GM18499 (cell line): Measurements from ENCODE around the gene FEZF1.

Experiments used
- ATAC-seq: cut with Tn5 transposase; IDR thresholded peaks from one replicate; pipeline ENCODE4 v1.9.1; 2021; ENCODE audit warnings: moderate number of reproducible peaks; ENCODE audit not compliant: insufficient read depth, unreplicated experiment

Gene FEZF1

DNA sequence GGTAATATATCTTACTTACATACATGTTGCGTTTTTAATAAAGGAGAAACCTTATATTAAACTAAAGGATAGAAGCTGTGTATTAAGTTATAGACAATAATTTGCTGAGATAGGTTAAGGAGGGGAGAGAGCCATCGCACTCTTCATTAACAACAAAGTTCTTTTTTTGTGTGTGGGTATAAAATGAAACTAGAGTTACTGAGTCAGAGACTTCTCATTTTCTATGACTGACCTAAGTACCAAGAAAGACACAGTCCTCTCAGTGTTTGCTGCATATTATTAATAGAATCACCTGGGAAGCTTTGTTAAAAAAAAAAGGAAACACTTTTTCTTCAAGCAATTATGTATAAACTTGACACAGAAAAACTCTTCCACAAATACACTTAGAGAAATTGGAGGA is 31.4 kb downstream of the FEZF1 start:
- no peak for ATAC-seq

- no peak for ATAC-seq
Measured at GRCh38 chr7:122269241-122269640, 35.3 kb downstream of the FEZF1 start.

- ATAC-seq, result no peak
Measured at GRCh38 chr7:122268101-122268500, 36.4 kb downstream of the FEZF1 start.

- no peak for ATAC-seq
Measured at GRCh38 chr7:122262246-122262645, 42.3 kb downstream of the FEZF1 start.

DNA sequence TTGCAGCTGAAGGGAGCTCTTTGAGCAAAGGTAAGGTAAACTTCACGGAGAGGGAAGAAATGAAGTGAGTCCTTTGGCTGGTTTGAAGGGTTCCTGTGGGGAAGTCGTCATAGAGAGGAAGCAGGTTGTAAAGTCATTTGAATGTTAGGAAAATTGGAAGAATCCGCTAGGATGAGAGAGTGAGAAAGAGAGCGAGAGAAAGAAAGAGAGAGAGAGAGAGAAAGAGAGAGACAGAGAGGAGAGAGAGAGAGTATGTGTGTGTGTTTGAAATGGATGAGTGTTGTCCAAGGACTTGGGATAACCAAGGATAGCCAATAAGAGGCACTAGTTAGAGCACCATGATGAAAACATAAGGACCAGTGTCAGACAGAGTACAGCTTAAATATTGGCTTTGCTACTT is 43.1 kb downstream of the FEZF1 start:
- ATAC-seq, result no peak

- no peak for ATAC-seq
Measured at GRCh38 chr7:122261016-122261415, 43.5 kb downstream of the FEZF1 start.

GRCh38 chr7:122260336-122260735 is 44.2 kb downstream of the FEZF1 start:
- ATAC-seq, result no peak

- ATAC-seq, result no peak
Measured at GRCh38 chr7:122258971-122259370, 45.6 kb downstream of the FEZF1 start.

DNA sequence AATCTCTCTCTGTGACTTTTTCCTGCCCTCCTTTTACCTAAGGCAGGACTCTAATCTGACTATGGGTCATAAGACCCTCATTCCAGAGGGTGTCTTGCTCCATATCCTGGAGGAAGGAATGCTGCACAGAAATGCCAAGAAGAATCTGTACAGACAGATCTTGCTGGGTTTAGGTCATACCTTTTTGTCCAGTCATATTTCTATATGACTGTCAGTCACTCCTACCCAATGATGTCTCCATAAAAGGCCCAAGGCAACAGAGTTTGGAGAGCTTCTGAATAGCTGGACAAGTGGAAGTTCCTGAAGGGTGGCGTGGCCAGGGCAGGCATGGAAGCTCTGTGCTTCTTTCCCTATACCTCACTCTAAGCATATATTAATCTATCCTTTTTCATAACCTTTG is 47.5 kb downstream of the FEZF1 start:
- no peak for ATAC-seq

GRCh38 chr7:122256046-122256445 is 48.5 kb downstream of the FEZF1 start:
- ATAC-seq, result no peak

- ATAC-seq, result no peak
Measured at GRCh38 chr7:122255454-122255853, 49.1 kb downstream of the FEZF1 start.
